HUES64 (cell line): ENCODE measurements around the gene EMP1.

ENCODE experiments used
- H3K27ac ChIP-seq: 2 replicates; pipeline ENCODE4 v1.7.0; 2013; ENCODE audit warnings: low read depth, low read length, inconsistent platforms
- H3K27me3 ChIP-seq: 2 replicates; pipeline ENCODE4 v1.6.1; 2013; ENCODE audit warnings: mild to moderate bottlenecking, low read length; ENCODE audit not compliant: insufficient read depth
- H3K36me3 ChIP-seq: 2 replicates; pipeline ENCODE4 v1.6.1; 2013; ENCODE audit warnings: mild to moderate bottlenecking, low read length; ENCODE audit not compliant: insufficient read depth
- H3K4me1 ChIP-seq: 2 replicates; pipeline ENCODE4 v1.6.1; 2013; ENCODE audit warnings: mild to moderate bottlenecking, low read length, moderate library complexity; ENCODE audit not compliant: insufficient read depth
- H3K4me3 ChIP-seq: 2 replicates; pipeline ENCODE4 v1.5.1; 2013; ENCODE audit warnings: mild to moderate bottlenecking, low read length, moderate library complexity
- H3K9ac ChIP-seq: 2 replicates; pipeline ENCODE4 v1.6.1; 2013; ENCODE audit warnings: mild to moderate bottlenecking, low read depth, low read length
- H3K9me3 ChIP-seq: 2 replicates; pipeline ENCODE4 v1.6.1; 2013; ENCODE audit warnings: low read depth, low read length; ENCODE audit not compliant: insufficient read depth
- WGBS: fragments of 150-250, 120-280 bp; methylation state at CpG from one replicate; pipeline ENCODE4 v1.1.7; 2013; ENCODE audit warnings: missing lambda C conversion rate; 5-methylcytosine and 5-hydroxymethylcytosine counted together

Gene EMP1

GRCh38 chr12:13210236-13211190 is 14.0 kb downstream of the EMP1 start:
- Histone ChIP-seq H3K9me3 (no peaks in the 10 kb centered on the region), H3K36me3 (peaks cover 3% of the 10 kb centered on the region; the same call in 1 of the 2 replicates), H3K4me3 (no peak overlapping the region), H3K27ac (no peak overlapping the region), H3K4me1 (peaks cover 42% of the 10 kb centered on the region), H3K9ac (no peak overlapping the region), H3K27me3 (no peaks in the 10 kb centered on the region)
- WGBS, result 59% methylated on average over 3 of the region's 4 CpGs

- Histone ChIP-seq H3K9me3 (no peaks in the 10 kb centered on the region), H3K4me3 (no peak overlapping the region), H3K27ac (no peak overlapping the region; the same call in 1 of the 2 replicates), H3K27me3 (no peaks in the 10 kb centered on the region), H3K36me3 (peaks cover 3% of the 10 kb centered on the region; the same call in 1 of the 2 replicates), H3K4me1 (peaks cover 34% of the 10 kb centered on the region), H3K9ac (no peak overlapping the region)
- WGBS, result 81% methylated on average over 6 of the region's 7 CpGs
Observed at GRCh38 chr12:13211191-13211858, 14.8 kb downstream of the EMP1 start.

GRCh38 chr12:13211859-13212664 is 15.5 kb downstream of the EMP1 start:
- Histone ChIP-seq H3K27ac (no peak overlapping the region; the same call in 1 of the 2 replicates), H3K4me1 (peaks cover 33% of the 10 kb centered on the region), H3K4me3 (no peak overlapping the region), H3K36me3 (peaks cover 3% of the 10 kb centered on the region; the same call in 1 of the 2 replicates), H3K9me3 (no peaks in the 10 kb centered on the region), H3K9ac (no peak overlapping the region; the same call in 1 of the 2 replicates), H3K27me3 (no peaks in the 10 kb centered on the region)
- 66% methylated on average over 8 of the region's 8 CpGs for WGBS

- Histone ChIP-seq H3K4me3 (no peak overlapping the region), H3K27ac (no peak overlapping the region), H3K9me3 (0 out of 2 replicates have a peak, but pooled peaks cover 3% of the 10 kb centered on the region), H3K9ac (no peak overlapping the region), H3K36me3 (peaks cover 3% of the 10 kb centered on the region; the same call in 1 of the 2 replicates), H3K27me3 (no peaks in the 10 kb centered on the region), H3K4me1 (peaks cover 18% of the 10 kb centered on the region; the same call in 1 of the 2 replicates)
- WGBS, result 90% methylated on average over 4 of the region's 4 CpGs
Observed at GRCh38 chr12:13215056-13215455, 18.5 kb downstream of the EMP1 start.

- Histone ChIP-seq H3K9ac (no peak overlapping the region), H3K4me3 (no peak overlapping the region), H3K9me3 (0 out of 2 replicates have a peak, but pooled peaks cover 3% of the 10 kb centered on the region), H3K4me1 (no peaks in the 10 kb centered on the region), H3K27ac (no peak overlapping the region), H3K36me3 (peaks cover 3% of the 10 kb centered on the region; the same call in 1 of the 2 replicates), H3K27me3 (no peaks in the 10 kb centered on the region)
- WGBS, result 94% methylated on average over 3 of the region's 3 CpGs
Observed at GRCh38 chr12:13218641-13219040, 22.1 kb downstream of the EMP1 start.

GRCh38 chr12:13219320-13219719 is 22.8 kb downstream of the EMP1 start:
- Histone ChIP-seq H3K27ac (no peak overlapping the region), H3K9ac (no peak overlapping the region)
- 94% methylated on average over 3 of the region's 3 CpGs for WGBS

GRCh38 chr12:13220838-13221237 is 24.3 kb downstream of the EMP1 start:
- H3K4me1 ChIP-seq, result no peaks in the 10 kb centered on the region
- H3K9me3 ChIP-seq, result 0 out of 2 replicates have a peak, but pooled peaks cover 3% of the 10 kb centered on the region
- no peaks in the 10 kb centered on the region for H3K27me3 ChIP-seq
- no peak overlapping the region for H3K9ac ChIP-seq
- H3K4me3 ChIP-seq, result no peak overlapping the region
- no peak overlapping the region for H3K27ac ChIP-seq
- 93% methylated on average over 3 of the region's 3 CpGs for WGBS
- no peaks in the 10 kb centered on the region; the same call in 1 of the 2 replicates for H3K36me3 ChIP-seq

More at GRCh38 chr12:13219320-13219719, 22.8 kb downstream of the EMP1 start:
- no peaks in the 10 kb centered on the region for H3K4me1 ChIP-seq
- H3K9me3 ChIP-seq, result 0 out of 2 replicates have a peak, but pooled peaks cover 3% of the 10 kb centered on the region
- no peaks in the 10 kb centered on the region; the same call in 1 of the 2 replicates for H3K36me3 ChIP-seq
- no peaks in the 10 kb centered on the region for H3K27me3 ChIP-seq
- H3K4me3 ChIP-seq, result no peak overlapping the region

- Histone ChIP-seq H3K9me3 (0 out of 2 replicates have a peak, but pooled peaks cover 3% of the 10 kb centered on the region), H3K4me3 (no peak overlapping the region), H3K27me3 (no peaks in the 10 kb centered on the region), H3K27ac (no peak overlapping the region), H3K36me3 (no peaks in the 10 kb centered on the region), H3K4me1 (no peaks in the 10 kb centered on the region), H3K9ac (no peak overlapping the region)
- 90% methylated on average over 5 of the region's 5 CpGs for WGBS
Observed at GRCh38 chr12:13222076-13222475, 25.6 kb downstream of the EMP1 start.

- Histone ChIP-seq H3K27me3 (no peaks in the 10 kb centered on the region), H3K9ac (no peak overlapping the region), H3K4me3 (no peak overlapping the region), H3K9me3 (0 out of 2 replicates have a peak, but pooled peaks cover 3% of the 10 kb centered on the region), H3K4me1 (no peaks in the 10 kb centered on the region), H3K27ac (no peak overlapping the region), H3K36me3 (no peaks in the 10 kb centered on the region)
- 92% methylated on average over 5 of the region's 5 CpGs for WGBS
Observed at GRCh38 chr12:13223179-13223804, 26.8 kb downstream of the EMP1 start.

- 59% methylated on average over 3 of the region's 3 CpGs for WGBS
- H3K9ac ChIP-seq, result no peak overlapping the region
- no peaks in the 10 kb centered on the region for H3K36me3 ChIP-seq
- no peaks in the 10 kb centered on the region for H3K27me3 ChIP-seq
- no peak overlapping the region for H3K4me3 ChIP-seq
- H3K9me3 ChIP-seq, result 0 out of 2 replicates have a peak, but pooled peaks cover 3% of the 10 kb centered on the region
- no peaks in the 10 kb centered on the region for H3K4me1 ChIP-seq
- H3K27ac ChIP-seq, result no peak overlapping the region
Observed at GRCh38 chr12:13223941-13224340, 27.4 kb downstream of the EMP1 start.
